Skin of body (tissue), 2 donors: ENCODE data around the gene SETMAR. TPM values are rescaled to one million over a fixed set of nuclear protein-coding genes. Genes with fewer than 3 reads are reported as not detected.
"Not testable (repeated sequence)": the region's sequence is repeated elsewhere in the genome, so short reads cannot be mapped to it uniquely, and the experiment has no call there.

Experiments used
- DNase-seq: peaks from one replicate; lab custom pipeline; 2025; lab: John Stamatoyannopoulos, UW
- total RNA-seq: library from RNA; depleted of rRNA; stranded (reverse); fragments of >200 nt; gene quantifications from one replicate; pipeline ENCODE4 v1.2.3, GENCODE V29; 2014

Gene SETMAR
- total RNA-seq, 1 donor from 2014 or later = 20.0 TPM

GRCh38 chr3:4313606-4314293, 10.6 kb downstream of the SETMAR start:
- no peak for DNase-seq

- no peak for DNase-seq
Measured at GRCh38 chr3:4314688-4315087, 11.5 kb downstream of the SETMAR start.

GRCh38 chr3:4320096-4320911, 17.1 kb downstream of the SETMAR start:
- DNase-seq = peak; percentile 21

- no peak for DNase-seq
Measured at GRCh38 chr3:4321732-4322131, 18.6 kb downstream of the SETMAR start.

- peak; percentile 78 for DNase-seq
Measured at GRCh38 chr3:4322635-4323034, 19.5 kb downstream of the SETMAR start.

GRCh38 chr3:4323246-4324027, 20.3 kb downstream of the SETMAR start:
- DNase-seq = no peak

- no peak for DNase-seq
Measured at GRCh38 chr3:4326868-4327267, 23.7 kb downstream of the SETMAR start.

- DNase-seq = not testable (repeated sequence)
Measured at GRCh38 chr3:4329806-4330205, 26.6 kb downstream of the SETMAR start.

GRCh38 chr3:4332111-4332510, 28.9 kb downstream of the SETMAR start:
- DNase-seq = no peak

- DNase-seq = no peak
Measured at GRCh38 chr3:4332574-4332973, 29.4 kb downstream of the SETMAR start.

- DNase-seq = no peak
Measured at GRCh38 chr3:4332991-4333390, 29.8 kb downstream of the SETMAR start.

GRCh38 chr3:4334548-4334947, 31.4 kb downstream of the SETMAR start:
- no peak for DNase-seq

- DNase-seq = no peak
Measured at GRCh38 chr3:4335840-4336562, 32.8 kb downstream of the SETMAR start.

- DNase-seq = no peak
Measured at GRCh38 chr3:4336850-4337546, 33.8 kb downstream of the SETMAR start.

- DNase-seq = no peak
Measured at GRCh38 chr3:4338751-4339150, 35.6 kb downstream of the SETMAR start.

- DNase-seq = no peak
Measured at GRCh38 chr3:4340077-4340410, 36.9 kb downstream of the SETMAR start.

- DNase-seq = no peak
Measured at GRCh38 chr3:4340411-4341335, 37.5 kb downstream of the SETMAR start.

GRCh38 chr3:4341336-4341675, 38.1 kb downstream of the SETMAR start:
- no peak for DNase-seq

- DNase-seq = no peak
Measured at GRCh38 chr3:4343258-4343657, 40.1 kb downstream of the SETMAR start.

GRCh38 chr3:4350789-4351163, 47.6 kb downstream of the SETMAR start:
- DNase-seq = peak; percentile 42
